Regular cardiac myocyte (primary cell): ENCODE results near the gene CCDC167. TPM values are rescaled to one million over a fixed set of nuclear protein-coding genes. Genes with fewer than 3 reads are reported as not detected.

Experiments
- total RNA-seq: library from RNA; depleted of rRNA; stranded (reverse); fragments of >200 nt; gene quantifications from 2 replicates; pipeline ENCODE4 v1.2.3, GENCODE V29; 2014

The CCDC167 gene
- total RNA-seq = 24.8 and 39.3 TPM in 2 replicates

GRCh38 chr6:37499433-37500293 is at the start of gene CCDC167:
Gene CCDC167 (minus strand): TSS chr6:37499893. CDS start chr6:37499863, 30 bp downstream.

Other genes starting within 250 kb of the CCDC167 start
- gene TBC1D22B, start 242.1 kb downstream of the CCDC167 start, total RNA-seq = 6.5 and 8.2 TPM in 2 replicates
- 1.2 and 2.5 TPM in 2 replicates for gene TMEM217, start 241.7 kb downstream of the CCDC167 start, total RNA-seq
- 21.9 and 27.9 TPM in 2 replicates for gene RNF8, start 145.9 kb downstream of the CCDC167 start, total RNA-seq
- gene CMTR1, start 66.7 kb downstream of the CCDC167 start, total RNA-seq = 31.8 and 37.2 TPM in 2 replicates
- gene MDGA1, start 198.0 kb upstream of the CCDC167 start, total RNA-seq = 2.3 and 2.5 TPM in 2 replicates